ENCODE data around the gene KIAA2012. TPM values are rescaled to one million over a fixed set of nuclear protein-coding genes. Genes with fewer than 3 reads are reported as not detected.

KIAA2012 gene
- total and polyA plus RNA-seq, 2 of the 4 experiments (the other 2 are of a cell fraction) = under 0.01 to 0.09 TPM

DNA sequence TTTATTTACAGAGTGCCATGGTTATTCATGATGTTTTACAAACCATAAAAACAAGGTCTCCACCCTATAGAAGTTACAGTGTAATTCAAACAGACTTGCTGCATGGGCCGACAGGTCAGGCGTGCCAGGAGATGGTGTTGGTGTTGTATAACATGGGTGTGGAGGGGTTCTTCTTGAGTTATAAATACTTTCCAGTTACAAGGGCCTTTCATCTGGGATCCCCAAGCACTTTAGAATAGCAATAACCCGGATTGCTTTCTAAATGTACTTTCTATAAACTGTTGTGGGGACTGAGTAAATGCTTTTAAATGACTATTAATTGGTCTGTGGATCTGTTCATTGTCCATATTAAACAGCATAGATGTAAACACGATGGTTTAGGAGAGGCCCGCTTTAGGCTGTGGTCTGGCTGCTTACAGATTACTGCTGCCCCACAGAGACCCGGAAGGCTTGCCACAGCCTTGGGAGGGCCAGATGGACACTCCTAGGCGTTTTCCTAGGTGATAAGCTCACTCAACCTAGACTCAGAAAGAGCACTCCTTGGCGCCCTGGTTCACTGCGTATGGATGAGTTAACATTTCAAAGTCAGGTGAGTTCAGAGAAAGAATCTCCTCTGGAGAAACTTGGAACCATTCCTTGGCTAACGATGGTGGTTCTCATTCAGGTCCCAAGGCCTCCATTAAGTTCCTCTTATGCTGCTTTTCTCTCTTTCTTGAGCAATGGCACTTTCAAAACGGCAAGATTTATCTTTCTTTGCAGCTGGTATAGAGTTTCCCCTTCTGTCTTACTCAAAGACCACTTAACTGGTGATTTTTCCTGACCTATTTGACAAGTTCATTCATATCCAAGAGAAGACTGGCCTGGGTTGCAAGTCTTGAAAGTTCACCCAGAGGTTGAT, 3.6 kb upstream of the KIAA2012 start:
- Histone ChIP-seq H3K27ac (ENCODE audit: insufficient read depth, low read length) (no peak overlapping the region), H4K5ac (ENCODE audit: low read depth, low read length) (no peak overlapping the region), H2AK5ac (ENCODE audit: low read depth, low read length) (no peak overlapping the region), H3K4ac (ENCODE audit: low read depth, low read length) (no peak overlapping the region), H3K56ac (ENCODE audit: extremely low read depth, insufficient read depth, low read length) (no peak overlapping the region), H3K9ac (ENCODE audit: low read depth, low read length) (no peak overlapping the region), H2BK15ac (ENCODE audit: low read depth, low read length) (no peak overlapping the region), H2BK120ac (ENCODE audit: low read depth, low read length) (no peak overlapping the region), H3K4me3 (ENCODE audit: insufficient read depth, low read depth, low read length) (no peak overlapping the region), H4K91ac (ENCODE audit: insufficient read depth, low read depth, low read length) (no peak overlapping the region), H3K4me2 (ENCODE audit: low read depth, low read length) (no peak overlapping the region), H2AFZ (replicated peaks; ENCODE audit: low read length, poor library complexity) (no peak overlapping the region), H3K27me3 (ENCODE audit: control insufficient read depth, insufficient read depth, low read length) (no peaks in the 10 kb centered on the region), H3K18ac (ENCODE audit: low read depth, low read length) (no peak overlapping the region), H4K20me1 (ENCODE audit: insufficient read depth, low read length) (no peaks in the 10 kb centered on the region), H3K14ac (replicated peaks; ENCODE audit: low read depth, low read length) (no peak overlapping the region), H3K9me1 (ENCODE audit: insufficient read depth, low read length) (0 out of 2 replicates have a peak, but pooled peaks cover 6% of the 10 kb centered on the region), H3K9me3 (ENCODE audit: control insufficient read depth, insufficient read depth, low read length) (no peaks in the 10 kb centered on the region), H3K36me3 (ENCODE audit: control insufficient read depth, insufficient read depth, low read length) (no peaks in the 10 kb centered on the region), H3K4me1 (ENCODE audit: control insufficient read depth, insufficient read depth, low read length) (peaks cover 5% of the 10 kb centered on the region), H2BK5ac (ENCODE audit: low read depth, low read length, poor library complexity, severe bottlenecking) (no peak overlapping the region), H3K79me1 (ENCODE audit: low read depth in 1 of 2, low read length in 2 of 2) (no peaks in the 10 kb centered on the region), H4K8ac (ENCODE audit: low read depth in 2 of 2, low read length in 2 of 2) (no peak overlapping the region), H2AK9ac (replicated peaks; ENCODE audit: low read depth, low read length, poor library complexity) (no peak overlapping the region), H2BK20ac (ENCODE audit: low read depth, low read length) (no peak overlapping the region), H3K23ac (ENCODE audit: low read depth, low read length) (no peak overlapping the region)
- no TSS peak for BruUV-seq (replicated peaks)
- dilution Hi-C loops (cut with HindIII; ENCODE audit: low sequenced_read_pairs, unreplicated experiment) = no loop called here
- ChIA-PET CTCF (no interaction called here), POLR2A (ENCODE audit: unreplicated experiment) (no interaction called here)
- TF ChIP-seq CEBPB (IDR thresholded peaks at IDR 0.05; ENCODE audit: low read depth, low read length) (no peak), BHLHE40 (IDR thresholded peaks at IDR 0.05; ENCODE audit: low read depth, low read length) (no peak), NFE2L2 (IDR thresholded peaks at IDR 0.05; ENCODE audit: low read depth, low read length) (no peak), RAD21 (IDR thresholded peaks at IDR 0.05; ENCODE audit: low read length) (no peak), RFX5 (IDR thresholded peaks at IDR 0.05; ENCODE audit: low read depth, low read length) (no peak), POLR2A (IDR thresholded peaks at IDR 0.05; ENCODE audit: low read depth, low read length) (no peak), MXI1 (IDR thresholded peaks at IDR 0.05; ENCODE audit: borderline replicate concordance, low read depth, low read length) (no peak)
- TF ChIP-seq, protein P1, sequence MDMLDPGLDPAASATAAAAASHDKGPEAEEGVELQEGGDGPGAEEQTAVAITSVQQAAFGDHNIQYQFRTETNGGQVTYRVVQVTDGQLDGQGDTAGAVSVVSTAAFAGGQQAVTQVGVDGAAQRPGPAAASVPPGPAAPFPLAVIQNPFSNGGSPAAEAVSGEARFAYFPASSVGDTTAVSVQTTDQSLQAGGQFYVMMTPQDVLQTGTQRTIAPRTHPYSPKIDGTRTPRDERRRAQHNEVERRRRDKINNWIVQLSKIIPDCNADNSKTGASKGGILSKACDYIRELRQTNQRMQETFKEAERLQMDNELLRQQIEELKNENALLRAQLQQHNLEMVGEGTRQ (IDR thresholded peaks at IDR 0.05; ENCODE audit: low read depth, low read length) = no peak
- TF ChIP-seq, protein P2, sequence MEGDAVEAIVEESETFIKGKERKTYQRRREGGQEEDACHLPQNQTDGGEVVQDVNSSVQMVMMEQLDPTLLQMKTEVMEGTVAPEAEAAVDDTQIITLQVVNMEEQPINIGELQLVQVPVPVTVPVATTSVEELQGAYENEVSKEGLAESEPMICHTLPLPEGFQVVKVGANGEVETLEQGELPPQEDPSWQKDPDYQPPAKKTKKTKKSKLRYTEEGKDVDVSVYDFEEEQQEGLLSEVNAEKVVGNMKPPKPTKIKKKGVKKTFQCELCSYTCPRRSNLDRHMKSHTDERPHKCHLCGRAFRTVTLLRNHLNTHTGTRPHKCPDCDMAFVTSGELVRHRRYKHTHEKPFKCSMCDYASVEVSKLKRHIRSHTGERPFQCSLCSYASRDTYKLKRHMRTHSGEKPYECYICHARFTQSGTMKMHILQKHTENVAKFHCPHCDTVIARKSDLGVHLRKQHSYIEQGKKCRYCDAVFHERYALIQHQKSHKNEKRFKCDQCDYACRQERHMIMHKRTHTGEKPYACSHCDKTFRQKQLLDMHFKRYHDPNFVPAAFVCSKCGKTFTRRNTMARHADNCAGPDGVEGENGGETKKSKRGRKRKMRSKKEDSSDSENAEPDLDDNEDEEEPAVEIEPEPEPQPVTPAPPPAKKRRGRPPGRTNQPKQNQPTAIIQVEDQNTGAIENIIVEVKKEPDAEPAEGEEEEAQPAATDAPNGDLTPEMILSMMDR (conservative IDR thresholded peaks at IDR 0.05; ENCODE audit: low read depth, low read length) = no peak
- DNase-seq (no peak), ATAC-seq (ENCODE audit: low read depth) (no peak)
- no CpG with 5 or more reads among the region's 11 CpGs for WGBS, 2 experiments (ENCODE audit: extremely low coverage in 2 of 2, insufficient read length in 1 of 2)
- in situ Hi-C loops (cut with MboI; ENCODE audit: low sequenced_read_pairs) = no loop called here
- intact Hi-C loops (cut with micrococcal nuclease) = no loop called here

All from IMR-90 (cell line).